ENCODE results near the gene SNTG2. TPM values are rescaled to one million over a fixed set of nuclear protein-coding genes. Genes with fewer than 3 reads are reported as not detected.

The SNTG2 gene
- polyA plus RNA-seq, 1 experiment: 0.31 TPM

GRCh38 chr2:1115843-1116539 is 165.3 kb downstream of the SNTG2 start:
- no peak for DNase-seq (ENCODE audit: low read depth)
- no peaks in the 10 kb centered on the region for H3K27me3 ChIP-seq (ENCODE audit: control insufficient read depth, insufficient read depth, low read length)
- no peak for TF ChIP-seq CTCF (IDR thresholded peaks at IDR 0.05; ENCODE audit: insufficient read depth, low read depth, low read length)
- POLR2A ChIA-PET: no interaction called here
- H3K36me3 ChIP-seq (ENCODE audit: control insufficient read depth, insufficient read depth, low read length): no peaks in the 10 kb centered on the region
- no peak overlapping the region for H3K4me3 ChIP-seq (ENCODE audit: low read depth, low read length)
- CTCF ChIA-PET: interaction anchor here (1.1 kb wide), 1 partner anchor 162 kb away, joined by 3 read pairs; no protein-coding TSS in a partner anchor

GRCh38 chr2:1117569-1117968 is 166.9 kb downstream of the SNTG2 start:
- ChIA-PET POLR2A (no interaction called here), CTCF (no interaction called here)
- H3K4me3 ChIP-seq (ENCODE audit: low read depth, low read length): no peak overlapping the region
- no peak for TF ChIP-seq CTCF (IDR thresholded peaks at IDR 0.05; ENCODE audit: insufficient read depth, low read depth, low read length)
- H3K27me3 ChIP-seq (ENCODE audit: control insufficient read depth, insufficient read depth, low read length): no peaks in the 10 kb centered on the region
- no peaks in the 10 kb centered on the region for H3K36me3 ChIP-seq (ENCODE audit: control insufficient read depth, insufficient read depth, low read length)
- no peak for DNase-seq (ENCODE audit: low read depth)

GRCh38 chr2:1125217-1125616 is 174.6 kb downstream of the SNTG2 start:
- Histone ChIP-seq H3K27me3 (ENCODE audit: control insufficient read depth, insufficient read depth, low read length) (no peaks in the 10 kb centered on the region), H3K36me3 (ENCODE audit: control insufficient read depth, insufficient read depth, low read length) (no peaks in the 10 kb centered on the region), H3K4me3 (ENCODE audit: low read depth, low read length) (no peak overlapping the region)
- POLR2A ChIA-PET: no interaction called here
- no peak for DNase-seq (ENCODE audit: low read depth)
- no peak for TF ChIP-seq CTCF (IDR thresholded peaks at IDR 0.05; ENCODE audit: insufficient read depth, low read depth, low read length)
- CTCF ChIA-PET: interaction anchor here (1.9 kb wide), 1 partner anchor 15 kb away, joined by 6 read pairs; no protein-coding TSS in a partner anchor

GRCh38 chr2:1125633-1126370 is 175.2 kb downstream of the SNTG2 start:
- ChIA-PET CTCF (interaction anchor here (0.6 to 1.9 kb wide), 2 partner anchors 15 to 16 kb away, joined by 3 to 6 read pairs; no protein-coding TSS in a partner anchor), POLR2A (no interaction called here)
- Histone ChIP-seq H3K36me3 (ENCODE audit: control insufficient read depth, insufficient read depth, low read length) (no peaks in the 10 kb centered on the region), H3K4me3 (ENCODE audit: low read depth, low read length) (no peak overlapping the region), H3K27me3 (ENCODE audit: control insufficient read depth, insufficient read depth, low read length) (no peaks in the 10 kb centered on the region)
- DNase-seq (ENCODE audit: low read depth): no peak
- TF ChIP-seq CTCF (IDR thresholded peaks at IDR 0.05; ENCODE audit: insufficient read depth, low read depth, low read length): no peak

- POLR2A ChIA-PET: no interaction called here
- TF ChIP-seq CTCF (IDR thresholded peaks at IDR 0.05; ENCODE audit: insufficient read depth, low read depth, low read length): no peak
- Histone ChIP-seq H3K27me3 (ENCODE audit: control insufficient read depth, insufficient read depth, low read length) (no peaks in the 10 kb centered on the region), H3K36me3 (ENCODE audit: control insufficient read depth, insufficient read depth, low read length) (no peaks in the 10 kb centered on the region), H3K4me3 (ENCODE audit: low read depth, low read length) (no peak overlapping the region)
- CTCF ChIA-PET: no interaction called here
- DNase-seq (ENCODE audit: low read depth): no peak
Observed at GRCh38 chr2:1129982-1130381, 179.3 kb downstream of the SNTG2 start.

Data from BJ (cell line).